Upper lobe of left lung (tissue), 6 donors: ENCODE results near the gene ESYT1. TPM values are rescaled to one million over a fixed set of nuclear protein-coding genes. Genes with fewer than 3 reads are reported as not detected.

ENCODE experiments used
- ATAC-seq, 2 donors: fragments of 200-7000 bp; cut with Tn5 transposase; one replicate each; pipeline ENCODE4 v1.9.1; 2022; ENCODE audit warnings: mild to moderate bottlenecking in 2 of 2, moderate library complexity in 2 of 2; ENCODE audit not compliant: low FRiP score in 2 of 2
- DNase-seq, 2 donors: peaks; one replicate each; pipeline ENCODE4 v3.0.0-alpha.2; 2019 to 2020
- H3K27ac ChIP-seq, 4 donors: fragments of 200-600 bp; sonication (generic); one replicate each; pipeline ENCODE4 v1.5.1; 2016 to 2019
- H3K27me3 ChIP-seq, 4 donors: fragments of 200-600 bp; sonication (generic); one replicate each; pipeline ENCODE4 v1.5.1; 2017 to 2019
- H3K36me3 ChIP-seq, 4 donors: fragments of 200-600 bp; sonication (generic); one replicate each; pipeline ENCODE4 v1.5.1; 2016 to 2019
- H3K4me1 ChIP-seq, 4 donors: fragments of 200-600 bp; sonication (generic); one replicate each; pipeline ENCODE4 v1.5.1; 2018 to 2019
- H3K4me3 ChIP-seq, 4 donors: fragments of 200-600 bp; sonication (generic); one replicate each; pipeline ENCODE4 v1.5.1; 2017 to 2019; ENCODE audit warnings: mild to moderate bottlenecking in 2 of 4, moderate library complexity in 1 of 4
- H3K9me3 ChIP-seq, 4 donors: fragments of 200-600 bp; sonication (generic); one replicate each; pipeline ENCODE4 v1.5.1; 2018 to 2019
- EP300 ChIP-seq, 4 donors: sonication (generic); formaldehyde crosslinking; IDR thresholded peaks; one replicate each; pipeline ENCODE4 v1.5.1; 2017; ENCODE audit warnings: antibody characterized with exemption in 4 of 4, control low read depth in 2 of 4
- POLR2A ChIP-seq, 4 donors: fragments of 450-650 bp; IDR thresholded peaks; one replicate each; pipeline ENCODE4 v1.5.1; 2016 to 2017; ENCODE audit warnings: antibody characterized with exemption in 4 of 4, mild to moderate bottlenecking in 2 of 4
- POLR2AphosphoS5 ChIP-seq, 2 donors: sonication (generic); formaldehyde crosslinking; IDR thresholded peaks; one replicate each; pipeline ENCODE4 v1.5.1; 2017; ENCODE audit warnings: antibody characterized with exemption in 2 of 2
- WGBS, 2 donors: methylation state at CpG; one replicate each; pipeline ENCODE4 v1.1.5; 2017 to 2018; 5-methylcytosine and 5-hydroxymethylcytosine counted together
- total RNA-seq, 6 donors: library from RNA; depleted of rRNA in 4 of 6; stranded (reverse); fragments of >200 nt in 4 of 6; gene quantifications; one replicate each; pipeline versions ENCODE4 v1.1.0 to v1.2.1, GENCODE V29; 2016 to 2021
- TF ChIP-seq, protein P1 (sequence below), 6 experiments: fragments of 450-650 bp in 4 of 6; fragments of 200-600 bp in 2 of 6; sonication (generic) in 2 of 6; IDR thresholded peaks; one replicate each; pipeline ENCODE4 v1.5.1; 2016 to 2019; ENCODE audit warnings: antibody characterized with exemption in 6 of 6
- donor health status: DM: no; HTN: no; CAD: no; lungs with moderate emphysema.
- donor health status: DM: no; HTN: yes; CAD: no; lungs with severe emphysema.

Gene ESYT1
- total RNA-seq, 6 donors from 2014 or later, result 73.9 to 132 (median 112) TPM

DNA sequence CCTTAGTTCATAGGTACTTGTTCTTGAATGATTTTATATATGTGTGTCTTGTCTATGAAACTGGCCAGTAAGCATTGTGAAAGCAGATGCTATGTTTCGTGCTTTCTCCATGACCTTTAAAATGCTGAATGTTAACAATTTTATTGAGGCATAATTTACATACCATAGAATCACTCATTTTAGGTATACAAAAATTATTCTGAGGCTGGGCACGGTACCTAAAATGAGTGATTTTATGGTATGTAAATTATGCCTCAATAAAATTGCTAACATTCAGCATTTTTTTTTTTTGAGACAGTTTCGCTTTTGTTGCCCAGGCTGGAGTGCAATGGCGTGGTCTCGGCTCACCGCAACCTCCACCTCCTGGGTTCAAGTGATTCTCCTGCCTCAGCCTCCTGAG is 6.8 kb downstream of the ESYT1 start:
- Histone ChIP-seq H3K4me1 (peaks cover 2 to 7% (median 6%) of the 10 kb centered on the region in 4 donors), H3K27me3 (no peaks in the 10 kb centered on the region), H3K4me3 (no peak overlapping the region), H3K9me3 (no peaks in the 10 kb centered on the region), H3K36me3 (peaks cover 34 to 91% (median 79%) of the 10 kb centered on the region in 4 donors), H3K27ac (no peak overlapping the region)
- DNase-seq (no peak), ATAC-seq (no peak)
- 96 to 97% methylated on average over 6 of the region's 6 CpGs for WGBS, 2 donors
- TF ChIP-seq EP300 (IDR thresholded peaks at IDR 0.05), result no peak
- TF ChIP-seq, protein P1, sequence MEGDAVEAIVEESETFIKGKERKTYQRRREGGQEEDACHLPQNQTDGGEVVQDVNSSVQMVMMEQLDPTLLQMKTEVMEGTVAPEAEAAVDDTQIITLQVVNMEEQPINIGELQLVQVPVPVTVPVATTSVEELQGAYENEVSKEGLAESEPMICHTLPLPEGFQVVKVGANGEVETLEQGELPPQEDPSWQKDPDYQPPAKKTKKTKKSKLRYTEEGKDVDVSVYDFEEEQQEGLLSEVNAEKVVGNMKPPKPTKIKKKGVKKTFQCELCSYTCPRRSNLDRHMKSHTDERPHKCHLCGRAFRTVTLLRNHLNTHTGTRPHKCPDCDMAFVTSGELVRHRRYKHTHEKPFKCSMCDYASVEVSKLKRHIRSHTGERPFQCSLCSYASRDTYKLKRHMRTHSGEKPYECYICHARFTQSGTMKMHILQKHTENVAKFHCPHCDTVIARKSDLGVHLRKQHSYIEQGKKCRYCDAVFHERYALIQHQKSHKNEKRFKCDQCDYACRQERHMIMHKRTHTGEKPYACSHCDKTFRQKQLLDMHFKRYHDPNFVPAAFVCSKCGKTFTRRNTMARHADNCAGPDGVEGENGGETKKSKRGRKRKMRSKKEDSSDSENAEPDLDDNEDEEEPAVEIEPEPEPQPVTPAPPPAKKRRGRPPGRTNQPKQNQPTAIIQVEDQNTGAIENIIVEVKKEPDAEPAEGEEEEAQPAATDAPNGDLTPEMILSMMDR (IDR thresholded peaks at IDR 0.05), result no peak

- no peaks in the 10 kb centered on the region for H3K9me3 ChIP-seq
- H3K4me1 ChIP-seq, result peaks cover 0 to 6% (median 2%) of the 10 kb centered on the region in 4 donors
- H3K27ac ChIP-seq, result no peak overlapping the region
- H3K27me3 ChIP-seq, result no peaks in the 10 kb centered on the region
- TF ChIP-seq POLR2A (IDR thresholded peaks at IDR 0.05), result no peak
- no peak for TF ChIP-seq EP300 (IDR thresholded peaks at IDR 0.05)
- TF ChIP-seq, protein P1 (IDR thresholded peaks at IDR 0.05), result no peak
- TF ChIP-seq POLR2AphosphoS5 (IDR thresholded peaks at IDR 0.05), result no peak
- H3K4me3 ChIP-seq, result no peak overlapping the region
- ATAC-seq, result no peak
- peaks cover 29 to 93% (median 76%) of the 10 kb centered on the region in 4 donors for H3K36me3 ChIP-seq
- WGBS, 2 donors, result 92 to 93% methylated on average over 12 to 14 of the region's 14 CpGs
- DNase-seq, result no peak
These were observed 9.9 kb downstream of the ESYT1 start for GRCh38 chr12:56137853-56138571.

- no peak for ATAC-seq
These were observed 14.1 kb downstream of the ESYT1 start for GRCh38 chr12:56141946-56142784.

GRCh38 chr12:56143217-56143616 is 15.2 kb downstream of the ESYT1 start:
- peak overlapping the region; percentile 63 to 81 (median 69) for H3K27ac ChIP-seq
- DNase-seq, result no peak
- 67 to 72% methylated on average over 4 of the region's 4 CpGs for WGBS, 2 donors
- no peak for TF ChIP-seq EP300 (IDR thresholded peaks at IDR 0.05)
- no peak for TF ChIP-seq POLR2A (IDR thresholded peaks at IDR 0.05)
- TF ChIP-seq, protein P1 (IDR thresholded peaks at IDR 0.05), result no peak
- TF ChIP-seq POLR2AphosphoS5 (IDR thresholded peaks at IDR 0.05), result no peak
- no peaks in the 10 kb centered on the region for H3K27me3 ChIP-seq
- no peaks in the 10 kb centered on the region for H3K9me3 ChIP-seq
- H3K36me3 ChIP-seq, result peaks cover 11 to 70% (median 50%) of the 10 kb centered on the region in 4 donors
- H3K4me1 ChIP-seq, result peaks cover 12 to 24% (median 17%) of the 10 kb centered on the region in 4 donors
- H3K4me3 ChIP-seq, result no peak overlapping the region
- ATAC-seq, result no peak

More at GRCh38 chr12:56141946-56142784, 14.1 kb downstream of the ESYT1 start:
- WGBS, 2 donors, result 78 to 88% methylated on average over 17 to 19 of the region's 19 CpGs
- no peak for TF ChIP-seq POLR2AphosphoS5 (IDR thresholded peaks at IDR 0.05)
- TF ChIP-seq EP300 (IDR thresholded peaks at IDR 0.05), result no peak
- TF ChIP-seq, protein P1 (IDR thresholded peaks at IDR 0.05), result no peak
- no peak for TF ChIP-seq POLR2A (IDR thresholded peaks at IDR 0.05)
- Histone ChIP-seq H3K4me1 (peaks cover 10 to 24% (median 16%) of the 10 kb centered on the region in 4 donors), H3K27ac (peak overlapping the region in 3 of 4 donors; percentile 65 to 81 (median 73)), H3K27me3 (no peaks in the 10 kb centered on the region), H3K4me3 (no peak overlapping the region), H3K9me3 (no peaks in the 10 kb centered on the region), H3K36me3 (peaks cover 17 to 81% (median 61%) of the 10 kb centered on the region in 4 donors)
- no peak for DNase-seq
